Activated T-helper 1 cell treated with anti-CD3 and anti-CD28 coated beads, Interleukin-12 subunit alpha, Interleukin-12 subunit beta, Interleukin-2, Interleukin-4 antibody, amounts not matched to agents 30 ng/mL and 10 ng/mL and 1 ng/mL, durations not matched to agents 14 hours and 24 hours and 36 hours (primary cell): ENCODE data around the gene CENPI. TPM values are rescaled to one million over a fixed set of nuclear protein-coding genes. Genes with fewer than 3 reads are reported as not detected.

Experiments
- DNase-seq: peaks from one replicate; pipeline ENCODE4 v3.0.0; 2021; ENCODE audit warnings: low spot score
- H3K27ac Mint-ChIP-seq: one replicate; pipeline ENCODE4 v1.8.0; 2021; ENCODE audit warnings: mild to moderate bottlenecking, mixed read lengths
- H3K27me3 Mint-ChIP-seq: one replicate; pipeline ENCODE4 v1.8.0; 2022; ENCODE audit warnings: mild to moderate bottlenecking, moderate library complexity, mixed read lengths; ENCODE audit not compliant: insufficient read depth
- H3K36me3 Mint-ChIP-seq: one replicate; pipeline ENCODE4 v1.8.0; 2021; ENCODE audit warnings: low read depth, mixed read lengths
- H3K4me1 Mint-ChIP-seq: one replicate; pipeline ENCODE4 v1.8.0; 2021; ENCODE audit warnings: low read depth, mixed read lengths
- H3K4me3 Mint-ChIP-seq: one replicate; pipeline ENCODE4 v1.8.0; 2021; ENCODE audit warnings: mild to moderate bottlenecking, moderate library complexity, mixed read lengths
- H3K9me3 Mint-ChIP-seq: one replicate; pipeline ENCODE4 v1.8.0; 2021; ENCODE audit warnings: mixed read lengths
- intact Hi-C: fragments of 100-400 bp; cut with micrococcal nuclease; formaldehyde crosslinking; loops from one replicate; pipeline ENCODE4 v1.15.1; 2024
- total RNA-seq: library from RNA; stranded (reverse); gene quantifications from 2 replicates; pipeline ENCODE4 v1.2.3, GENCODE V29; 2022

CENPI gene
- total RNA-seq, 1 donor from 2014 or later, result 13.1 TPM

- intact Hi-C loops, result no loop called here
- Mint-ChIP-seq H3K27me3 (peaks cover 15% of the 10 kb centered on the region), H3K9me3 (no peaks in the 10 kb centered on the region), H3K4me1 (no peaks in the 10 kb centered on the region), H3K27ac (no peak overlapping the region), H3K36me3 (no peaks in the 10 kb centered on the region), H3K4me3 (no peak overlapping the region)
- DNase-seq, result no peak
Observed at GRCh38 chrX:101081231-101081630, 16.8 kb upstream of the CENPI start.

- Mint-ChIP-seq H3K9me3 (no peaks in the 10 kb centered on the region), H3K27ac (no peak overlapping the region), H3K4me1 (no peaks in the 10 kb centered on the region), H3K4me3 (no peak overlapping the region), H3K27me3 (no peaks in the 10 kb centered on the region), H3K36me3 (no peaks in the 10 kb centered on the region)
- intact Hi-C loops, result loop anchor here (10.0 kb wide), 1 partner anchor 197 kb away; no protein-coding TSS in a partner anchor
- DNase-seq, result no peak
Observed at GRCh38 chrX:101091817-101092216, 6.2 kb upstream of the CENPI start.

- Mint-ChIP-seq H3K4me3 (no peak overlapping the region), H3K27me3 (no peaks in the 10 kb centered on the region), H3K9me3 (no peaks in the 10 kb centered on the region), H3K36me3 (peaks cover 5% of the 10 kb centered on the region), H3K4me1 (no peaks in the 10 kb centered on the region), H3K27ac (no peak overlapping the region)
- intact Hi-C loops, result no loop called here
- DNase-seq, result no peak
Observed at GRCh38 chrX:101108284-101108683, 10.3 kb downstream of the CENPI start.

- Mint-ChIP-seq H3K36me3 (peaks cover 26% of the 10 kb centered on the region), H3K9me3 (no peaks in the 10 kb centered on the region), H3K4me1 (no peaks in the 10 kb centered on the region), H3K4me3 (no peak overlapping the region), H3K27ac (no peak overlapping the region), H3K27me3 (no peaks in the 10 kb centered on the region)
- DNase-seq, result no peak
- intact Hi-C loops, result no loop called here
Observed at GRCh38 chrX:101117701-101118100, 19.7 kb downstream of the CENPI start.

- H3K27me3 Mint-ChIP-seq, result no peaks in the 10 kb centered on the region
- H3K36me3 Mint-ChIP-seq, result peaks cover 36% of the 10 kb centered on the region
- no peak overlapping the region for H3K27ac Mint-ChIP-seq
- H3K4me3 Mint-ChIP-seq, result no peak overlapping the region
- no peak for DNase-seq
- intact Hi-C loops, result no loop called here
- H3K9me3 Mint-ChIP-seq, result no peaks in the 10 kb centered on the region
- no peaks in the 10 kb centered on the region for H3K4me1 Mint-ChIP-seq
Observed at GRCh38 chrX:101136235-101136634, 38.2 kb downstream of the CENPI start.

Other genes with a start within 250 kb of the CENPI start
- not detected in 2 replicates for gene NOX1, start 223.8 kb upstream of the CENPI start, total RNA-seq
- 0.39 and 0.51 TPM in 2 replicates for gene XKRX, start 169.3 kb upstream of the CENPI start, total RNA-seq
- gene ARL13A, start 128.5 kb upstream of the CENPI start, total RNA-seq, result not detected in 2 replicates
- 17.2 and 19.3 TPM in 2 replicates for gene TRMT2B, start 46.1 kb upstream of the CENPI start, total RNA-seq
- gene TMEM35A, start 19.3 kb upstream of the CENPI start, total RNA-seq, result not detected in 2 replicates
- gene DRP2, start 121.6 kb downstream of the CENPI start, total RNA-seq, result 0.23 and 0.39 TPM in 2 replicates
- 0.10 and 0.36 TPM in 2 replicates for gene TAF7L, start 193.1 kb downstream of the CENPI start, total RNA-seq